ENCODE data around the gene KTN1. TPM values are rescaled to one million over a fixed set of nuclear protein-coding genes. Genes with fewer than 3 reads are reported as not detected.

Gene KTN1
- total and polyA plus RNA-seq, 2 experiments from 2014 or later, result 119 to 225 TPM

DNA sequence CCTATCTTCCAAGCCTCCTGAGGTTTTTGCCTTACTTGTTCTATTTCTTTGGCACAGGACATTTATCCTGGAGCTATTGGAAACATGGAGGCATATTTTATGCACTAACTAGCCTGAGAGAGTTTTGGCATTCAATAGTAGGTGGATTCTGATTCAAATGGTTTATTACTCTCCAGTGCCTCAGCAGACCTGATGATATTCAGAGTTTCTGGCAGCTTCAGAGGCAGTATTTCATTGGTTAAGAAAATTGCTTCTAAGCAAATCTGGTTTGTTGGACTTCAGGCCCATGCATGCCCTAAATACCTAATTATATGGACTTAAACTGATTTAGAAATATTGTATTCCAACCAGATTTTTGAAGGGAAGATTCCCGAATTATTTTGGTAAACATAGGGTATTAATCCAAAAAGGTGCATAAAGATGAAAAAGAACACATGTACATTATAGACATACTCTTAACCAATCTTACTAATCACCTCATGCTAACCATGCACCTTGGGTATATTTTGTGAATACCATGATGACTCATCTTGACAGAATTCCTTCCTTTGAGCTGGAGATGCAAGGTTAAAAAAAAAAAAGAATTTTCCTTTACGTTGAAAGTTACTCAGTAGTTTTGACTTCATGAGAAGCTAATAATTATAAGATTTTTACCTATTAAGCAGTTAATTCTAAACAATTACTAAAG, 44.3 kb upstream of the KTN1 start:
- H3F3A ChIP-seq (ENCODE audit: insufficient read depth), result no peaks in the 10 kb centered on the region
- H2AFZ ChIP-seq, result no peak overlapping the region
- TF ChIP-seq EZH2phosphoT487 (IDR thresholded peaks at IDR 0.05; ENCODE audit: insufficient read depth, low read depth) (no peak), EZH2 (IDR thresholded peaks at IDR 0.05; ENCODE audit: insufficient read depth, poor library complexity, severe bottlenecking) (no peak)
- H3K27ac ChIP-seq, result no peak overlapping the region
- WGBS, 2 experiments (ENCODE audit: low coverage in 1 of 2, low lambda C conversion rate in 2 of 2, missing lambda C conversion rate in 2 of 2), result 64 to 69% methylated on average over 2 of the region's 2 CpGs
- H3K27me3 ChIP-seq (replicated peaks; ENCODE audit: insufficient read depth), result no peaks in the 10 kb centered on the region
- DNase-seq, result no peak
- no peak overlapping the region for H3K4me2 ChIP-seq (ENCODE audit: unreplicated experiment)
- no peaks in the 10 kb centered on the region for H4K20me1 ChIP-seq (ENCODE audit: insufficient read depth)
- H3K4me1 ChIP-seq (ENCODE audit: insufficient read depth), result no peaks in the 10 kb centered on the region
- no peaks in the 10 kb centered on the region for H3K79me2 ChIP-seq (ENCODE audit: insufficient read depth)
- in situ Hi-C loops (cut with MboI), result no loop called here
- H3K9me2 ChIP-seq (ENCODE audit: insufficient read depth), result no peaks in the 10 kb centered on the region
- no peak overlapping the region for H3K9ac ChIP-seq
- no peaks in the 10 kb centered on the region for H3K36me3 ChIP-seq (ENCODE audit: low read depth)
- no peaks in the 10 kb centered on the region for H3K9me3 ChIP-seq (ENCODE audit: low read depth)
- H3K4me3 ChIP-seq, result no peak overlapping the region

DNA sequence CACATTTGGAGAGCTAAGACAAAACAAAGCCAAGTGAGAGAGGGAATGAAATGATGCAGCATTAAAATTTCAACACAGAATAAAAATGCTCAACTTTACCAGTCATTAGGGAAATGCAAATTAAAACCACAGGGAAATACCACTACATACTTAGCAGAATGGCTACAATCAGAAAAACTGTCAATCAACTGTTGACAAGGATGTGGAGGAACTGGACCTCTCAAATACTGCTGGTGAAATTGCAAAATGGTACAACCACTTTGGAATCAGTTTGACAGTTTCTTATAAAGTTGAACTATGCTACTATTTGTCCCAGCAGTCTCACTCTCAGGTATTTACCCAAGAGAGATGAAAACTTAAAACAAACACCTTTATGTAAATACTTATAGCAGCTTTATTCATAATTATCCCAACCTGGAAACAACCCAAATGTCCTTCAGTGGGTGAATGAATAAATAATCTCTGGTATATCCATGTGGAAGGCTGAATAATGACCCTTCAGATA, 43.8 kb upstream of the KTN1 start:
- Histone ChIP-seq H3K9me2 (ENCODE audit: insufficient read depth) (no peaks in the 10 kb centered on the region), H3K4me2 (ENCODE audit: unreplicated experiment) (no peak overlapping the region), H3K27me3 (replicated peaks; ENCODE audit: insufficient read depth) (no peaks in the 10 kb centered on the region), H2AFZ (no peak overlapping the region), H3F3A (ENCODE audit: insufficient read depth) (no peaks in the 10 kb centered on the region), H3K4me3 (no peak overlapping the region), H3K36me3 (ENCODE audit: low read depth) (no peaks in the 10 kb centered on the region), H3K4me1 (ENCODE audit: insufficient read depth) (peaks cover 5% of the 10 kb centered on the region), H4K20me1 (ENCODE audit: insufficient read depth) (no peaks in the 10 kb centered on the region), H3K79me2 (ENCODE audit: insufficient read depth) (no peaks in the 10 kb centered on the region), H3K9ac (no peak overlapping the region), H3K27ac (no peak overlapping the region), H3K9me3 (ENCODE audit: low read depth) (no peaks in the 10 kb centered on the region)
- TF ChIP-seq EZH2phosphoT487 (IDR thresholded peaks at IDR 0.05; ENCODE audit: insufficient read depth, low read depth) (no peak), EZH2 (IDR thresholded peaks at IDR 0.05; ENCODE audit: insufficient read depth, poor library complexity, severe bottlenecking) (no peak)
- DNase-seq, result no peak
- in situ Hi-C loops (cut with MboI), result no loop called here

DNA sequence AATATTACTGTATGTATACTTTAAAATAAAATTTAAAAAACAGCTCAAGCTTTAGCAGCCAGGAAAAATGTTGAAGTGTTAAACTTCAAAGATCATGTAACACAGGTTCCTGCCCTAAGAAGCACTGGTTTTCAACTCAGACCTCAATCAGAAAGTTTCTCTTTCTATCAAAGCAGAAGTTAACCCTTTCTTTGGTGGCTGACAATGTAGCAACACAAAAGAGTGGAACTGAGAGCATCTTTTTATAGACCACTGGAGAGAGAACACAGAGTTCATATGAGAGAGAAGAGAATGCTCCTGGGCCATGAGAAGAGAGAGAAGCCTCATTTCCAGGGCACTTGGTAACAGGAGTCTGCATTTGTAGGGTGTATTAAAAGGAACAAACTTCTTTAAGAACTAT, 42.2 kb upstream of the KTN1 start:
- H3F3A ChIP-seq (ENCODE audit: insufficient read depth), result no peaks in the 10 kb centered on the region
- no peak overlapping the region for H3K27ac ChIP-seq
- no peaks in the 10 kb centered on the region for H3K27me3 ChIP-seq (replicated peaks; ENCODE audit: insufficient read depth)

DNA sequence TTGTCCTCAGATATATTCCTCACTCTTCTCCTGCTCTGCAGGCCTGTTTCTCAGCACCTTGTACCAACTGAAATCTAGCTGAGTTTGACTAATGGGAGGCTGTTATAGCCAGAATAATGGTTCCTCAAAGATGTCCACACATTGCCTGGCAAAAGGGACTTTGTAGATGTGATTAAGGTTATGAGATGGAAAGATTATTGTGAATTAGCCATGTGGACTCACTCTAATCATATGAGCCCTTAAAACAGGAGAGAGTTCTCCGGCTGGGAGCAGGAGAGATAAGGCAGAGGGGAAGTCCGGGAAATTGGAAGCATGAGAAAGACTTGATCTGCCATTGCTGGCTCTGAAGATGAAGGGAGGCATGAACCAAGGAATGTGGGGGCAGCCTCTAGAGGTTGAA, 40.0 kb upstream of the KTN1 start:
- no peaks in the 10 kb centered on the region for H3K9me3 ChIP-seq (ENCODE audit: low read depth)
- H3K36me3 ChIP-seq (ENCODE audit: low read depth), result no peaks in the 10 kb centered on the region
- no peak overlapping the region for H3K4me2 ChIP-seq (ENCODE audit: unreplicated experiment)
- H3K9ac ChIP-seq, result no peak overlapping the region
- H4K20me1 ChIP-seq (ENCODE audit: insufficient read depth), result no peaks in the 10 kb centered on the region
- H3K27me3 ChIP-seq (replicated peaks; ENCODE audit: insufficient read depth), result no peaks in the 10 kb centered on the region
- DNase-seq, result no peak
- H3F3A ChIP-seq (ENCODE audit: insufficient read depth), result no peaks in the 10 kb centered on the region
- H3K27ac ChIP-seq, result no peak overlapping the region
- no peak overlapping the region for H3K4me3 ChIP-seq
- no peaks in the 10 kb centered on the region for H3K9me2 ChIP-seq (ENCODE audit: insufficient read depth)
- H3K79me2 ChIP-seq (ENCODE audit: insufficient read depth), result no peaks in the 10 kb centered on the region
- WGBS, 2 experiments (ENCODE audit: low coverage in 1 of 2, low lambda C conversion rate in 2 of 2, missing lambda C conversion rate in 2 of 2), result 96 to 100% methylated on average over 2 of the region's 2 CpGs
- no peak for TF ChIP-seq EZH2phosphoT487 (IDR thresholded peaks at IDR 0.05; ENCODE audit: insufficient read depth, low read depth)
- H2AFZ ChIP-seq, result no peak overlapping the region
- H3K4me1 ChIP-seq (ENCODE audit: insufficient read depth), result peaks cover 15% of the 10 kb centered on the region
- in situ Hi-C loops (cut with MboI), result no loop called here

More for the DNA sequence above, 42.2 kb upstream of the KTN1 start:
- in situ Hi-C loops (cut with MboI), result no loop called here
- Histone ChIP-seq H3K9me2 (ENCODE audit: insufficient read depth) (no peaks in the 10 kb centered on the region), H3K9me3 (ENCODE audit: low read depth) (no peaks in the 10 kb centered on the region), H2AFZ (no peak overlapping the region), H4K20me1 (ENCODE audit: insufficient read depth) (no peaks in the 10 kb centered on the region), H3K9ac (no peak overlapping the region), H3K4me3 (no peak overlapping the region), H3K79me2 (ENCODE audit: insufficient read depth) (no peaks in the 10 kb centered on the region), H3K36me3 (ENCODE audit: low read depth) (no peaks in the 10 kb centered on the region), H3K4me2 (ENCODE audit: unreplicated experiment) (no peak overlapping the region), H3K4me1 (ENCODE audit: insufficient read depth) (peaks cover 11% of the 10 kb centered on the region)
- no peak for TF ChIP-seq EZH2phosphoT487 (IDR thresholded peaks at IDR 0.05; ENCODE audit: insufficient read depth, low read depth)
- no peak for TF ChIP-seq EZH2 (IDR thresholded peaks at IDR 0.05; ENCODE audit: insufficient read depth, poor library complexity, severe bottlenecking)
- DNase-seq, result no peak

Data from GM23248 (cell line).